IMR-90 (cell line): ENCODE measurements around the gene KMT2C.

Source experiments
- BHLHE40 ChIP-seq: fragments of 150-350 bp; IDR thresholded peaks from 2 replicates; pipeline ENCODE4 v1.6.1; 2016; ENCODE audit warnings: mild to moderate bottlenecking, low read depth, low read length
- CEBPB ChIP-seq: IDR thresholded peaks from 2 replicates; pipeline ENCODE4 v1.6.1; 2012; ENCODE audit warnings: low read depth, low read length, improper control_type of control experiment
- CTCF ChIP-seq: conservative IDR thresholded peaks from 2 replicates; pipeline ENCODE4 v1.5.1; 2012; ENCODE audit warnings: mild to moderate bottlenecking, low read depth, low read length, improper control_type of control experiment
- ELK1 ChIP-seq: fragments of 150-350 bp; IDR thresholded peaks from 2 replicates; pipeline ENCODE4 v1.6.1; 2016; ENCODE audit warnings: low read depth, mild to moderate bottlenecking, low read length, moderate library complexity, borderline replicate concordance
- FOS ChIP-seq: fragments of 150-350 bp; IDR thresholded peaks from 2 replicates; pipeline ENCODE4 v1.6.1; 2016; ENCODE audit warnings: low read depth, low read length
- MAZ ChIP-seq: IDR thresholded peaks from 2 replicates; pipeline ENCODE4 v1.6.1; 2012; ENCODE audit warnings: low read depth, mild to moderate bottlenecking, low read length, improper control_type of control experiment, moderate library complexity, borderline replicate concordance
- MXI1 ChIP-seq: IDR thresholded peaks from 2 replicates; pipeline ENCODE4 v1.6.1; 2012; ENCODE audit warnings: low read depth, mild to moderate bottlenecking, low read length, moderate library complexity, borderline replicate concordance
- NFE2L2 ChIP-seq: fragments of 150-350 bp; IDR thresholded peaks from 2 replicates; pipeline ENCODE4 v1.6.1; 2016; ENCODE audit warnings: low read depth, mild to moderate bottlenecking, low read length
- POLR2A ChIP-seq: IDR thresholded peaks from 2 replicates; pipeline ENCODE4 v1.6.1; 2012; ENCODE audit warnings: mild to moderate bottlenecking, low read depth, low read length
- RAD21 ChIP-seq: IDR thresholded peaks from 2 replicates; pipeline ENCODE4 v1.6.1; 2012; ENCODE audit warnings: low read length, improper control_type of control experiment
- RCOR1 ChIP-seq: IDR thresholded peaks from 2 replicates; pipeline ENCODE4 v1.6.1; 2012; ENCODE audit warnings: mild to moderate bottlenecking, low read length, improper control_type of control experiment; ENCODE audit not compliant: insufficient replicate concordance
- RFX5 ChIP-seq: IDR thresholded peaks from 2 replicates; pipeline ENCODE4 v1.8.0; 2012; ENCODE audit warnings: low read depth, mild to moderate bottlenecking, low read length, moderate library complexity
- SMC3 ChIP-seq: fragments of 150-350 bp; IDR thresholded peaks from 2 replicates; pipeline ENCODE4 v1.6.1; 2016; ENCODE audit warnings: low read depth, mild to moderate bottlenecking, antibody characterized with exemption, low read length, moderate library complexity
- USF2 ChIP-seq: fragments of 150-350 bp; IDR thresholded peaks from 2 replicates; pipeline ENCODE4 v1.6.1; 2017; ENCODE audit warnings: mild to moderate bottlenecking, antibody characterized with exemption, low read length, low read depth

- no peak for TF ChIP-seq MAZ
- no peak for TF ChIP-seq CTCF
- TF ChIP-seq POLR2A = no peak
- no peak for TF ChIP-seq RFX5
- no peak for TF ChIP-seq RAD21
- no peak for TF ChIP-seq USF2
- TF ChIP-seq RCOR1 = no peak
- no peak for TF ChIP-seq CEBPB
- no peak for TF ChIP-seq FOS
- TF ChIP-seq MXI1 = no peak
- no peak for TF ChIP-seq ELK1
- TF ChIP-seq NFE2L2 = no peak
- no peak for TF ChIP-seq BHLHE40
- TF ChIP-seq SMC3 = no peak
Observed at GRCh38 chr7:152481082-152481481, 45.3 kb upstream of the KMT2C start.
